ENCODE data around the gene CIITA.
"Not testable (repeated sequence)": the region's sequence is repeated elsewhere in the genome, so short reads cannot be mapped to it uniquely, and the experiment has no call there.

The CIITA gene

DNA sequence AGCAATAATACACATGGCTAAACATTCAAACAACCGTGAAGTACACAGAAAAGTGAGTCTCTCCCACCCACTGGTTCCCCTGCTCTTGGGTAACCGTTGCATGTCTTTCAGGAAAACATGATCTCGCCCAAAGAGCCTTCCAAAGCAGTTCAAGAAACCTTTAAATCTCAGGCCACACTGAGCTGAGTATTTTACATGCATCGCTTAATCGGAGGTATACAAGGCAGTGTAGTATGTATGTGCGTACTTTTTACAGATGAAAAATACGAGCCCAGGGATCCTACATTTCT, 66.0 kb downstream of the CIITA start:
- DNase-seq (ENCODE audit: low read depth): no peak
- H3K4me3 ChIP-seq (ENCODE audit: low read depth, low read length): no peak overlapping the region

DNA sequence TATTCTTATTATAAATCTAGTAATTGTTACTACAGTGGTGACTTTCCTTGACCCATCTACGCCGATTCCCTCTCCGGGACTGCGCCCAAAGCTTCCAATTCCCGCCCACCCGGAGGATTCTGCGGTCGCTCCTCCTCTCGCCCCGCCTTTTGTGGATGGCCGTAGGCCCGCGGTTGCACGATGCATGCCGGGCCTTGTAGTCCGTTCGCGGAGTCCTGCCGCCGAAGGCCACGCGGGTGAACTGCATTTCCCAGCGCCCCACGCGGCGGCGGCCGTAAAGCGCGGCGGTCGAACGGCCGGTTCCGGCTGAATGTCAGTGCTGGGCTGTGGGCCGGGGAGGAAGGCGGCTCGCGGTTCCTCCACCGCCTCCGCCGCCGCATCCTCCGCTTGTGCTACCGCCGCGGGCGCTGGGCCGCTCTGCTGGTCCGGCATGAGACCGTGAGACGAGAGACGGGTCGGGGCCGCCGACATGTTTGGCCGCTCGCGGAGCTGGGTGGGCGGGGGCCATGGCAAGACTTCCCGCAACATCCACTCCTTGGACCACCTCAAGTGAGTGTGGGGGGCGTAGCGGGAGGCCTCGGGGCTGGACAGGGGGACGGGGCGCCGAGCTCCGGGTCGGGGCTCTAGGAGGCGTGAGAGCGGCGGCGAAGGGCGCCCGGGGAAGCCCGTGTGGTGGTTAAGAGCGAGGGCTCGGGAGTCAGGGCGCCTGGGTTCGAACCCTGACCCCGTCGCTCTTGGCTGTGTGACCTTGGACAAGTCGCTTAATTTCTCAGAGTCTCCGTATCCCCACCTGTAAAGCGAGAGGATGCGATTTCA, 67.5 kb downstream of the CIITA start, which contains the start of gene CLEC16A:
Gene CLEC16A (plus strand): TSS at position 316 of the 816 bp plus-strand sequence. CDS start 154 bp downstream, at position 470.
- DNase-seq (ENCODE audit: low read depth): peak; percentile 91
- peak within 1 kb of the TSS; percentile 60 for H3K4me3 ChIP-seq (ENCODE audit: low read depth, low read length)

DNA sequence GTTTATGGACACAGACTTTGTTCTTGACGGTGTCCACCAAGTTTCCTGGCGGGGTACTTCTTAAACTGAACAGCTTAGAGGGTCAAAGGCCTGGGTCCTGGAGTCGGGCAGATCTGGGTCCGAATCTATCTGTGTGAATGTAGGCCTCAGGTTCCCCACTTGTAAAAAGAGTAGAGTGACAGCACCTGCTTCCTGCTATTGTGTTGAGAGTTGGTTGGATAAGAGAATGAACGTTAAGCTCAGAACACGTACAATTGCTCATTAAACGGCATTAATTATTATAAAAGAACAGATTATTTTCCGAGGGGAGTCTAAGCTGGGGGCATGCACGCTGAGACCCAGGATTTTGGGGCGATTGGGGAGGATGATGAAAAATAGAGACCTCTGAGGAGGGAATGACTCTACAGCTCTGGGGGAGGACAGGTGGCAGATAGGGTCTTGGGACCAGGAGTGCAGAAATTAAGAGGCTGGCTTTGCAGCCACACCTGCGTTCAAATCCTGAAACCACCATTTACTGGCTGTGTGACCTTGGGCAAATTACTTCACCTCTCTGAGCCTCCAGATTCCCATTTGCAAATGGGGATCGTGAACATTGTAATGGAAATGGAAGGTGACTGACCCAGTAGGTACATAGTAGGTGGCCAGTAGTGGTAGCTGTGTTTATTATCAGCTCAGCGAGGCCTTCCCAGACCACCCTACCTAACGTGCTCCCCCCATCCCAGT, 68.2 kb downstream of the CIITA start:
- no peak for DNase-seq (ENCODE audit: low read depth)
- H3K4me3 ChIP-seq (ENCODE audit: low read depth, low read length): peak overlapping the region; percentile 60

DNA sequence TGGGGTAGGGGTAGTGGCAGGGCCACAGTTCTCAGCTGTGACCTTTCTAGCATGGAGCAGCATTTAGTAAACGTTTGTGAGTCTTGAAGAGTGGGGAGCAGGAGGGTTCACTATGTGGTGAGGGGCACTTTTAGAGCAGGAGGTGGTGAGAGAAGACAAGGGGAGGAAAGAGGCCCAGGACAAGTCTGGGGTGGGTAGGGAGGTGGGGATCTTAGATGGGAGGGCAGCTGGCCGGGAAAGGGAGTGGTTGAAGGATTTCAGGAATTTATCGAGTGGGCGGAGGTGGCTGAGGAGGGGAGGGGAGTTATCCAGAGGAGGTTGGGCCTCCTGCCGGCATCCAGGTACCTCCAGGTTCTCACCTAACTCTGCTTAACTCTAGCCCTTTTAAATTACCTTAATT, 69.3 kb downstream of the CIITA start:
- no peak for DNase-seq (ENCODE audit: low read depth)
- H3K4me3 ChIP-seq (ENCODE audit: low read depth, low read length): peak overlapping the region; percentile 8

DNA sequence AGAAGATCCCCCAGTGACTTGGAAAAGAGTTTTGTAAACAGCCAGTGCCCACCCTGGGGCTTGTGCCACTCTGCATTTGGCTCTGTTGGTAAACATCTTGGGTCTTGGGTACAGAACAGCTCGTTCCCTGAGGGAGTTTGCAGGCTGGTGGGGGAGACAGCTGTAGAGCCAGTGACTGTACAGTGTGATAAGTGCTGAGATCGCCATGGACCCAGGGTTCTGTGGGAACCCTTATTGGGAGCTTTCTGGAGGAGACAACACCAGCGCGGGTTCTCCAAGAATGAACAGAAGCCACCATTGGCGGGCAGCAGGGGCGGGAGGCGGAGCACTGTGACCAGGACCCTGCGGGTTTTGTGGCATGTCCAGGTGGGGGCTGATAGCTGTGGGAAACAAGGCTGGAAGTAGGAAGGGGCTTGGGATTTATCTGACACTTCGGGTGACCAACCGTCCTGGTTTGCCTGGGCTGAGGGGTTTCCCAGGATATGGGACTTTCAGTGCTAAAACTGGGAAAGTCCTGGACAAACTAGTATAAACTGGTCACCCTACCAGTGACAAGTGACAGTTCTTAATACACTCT, 70.3 kb downstream of the CIITA start:
- no peak overlapping the region for H3K4me3 ChIP-seq (ENCODE audit: low read depth, low read length)
- DNase-seq (ENCODE audit: low read depth): no peak

DNA sequence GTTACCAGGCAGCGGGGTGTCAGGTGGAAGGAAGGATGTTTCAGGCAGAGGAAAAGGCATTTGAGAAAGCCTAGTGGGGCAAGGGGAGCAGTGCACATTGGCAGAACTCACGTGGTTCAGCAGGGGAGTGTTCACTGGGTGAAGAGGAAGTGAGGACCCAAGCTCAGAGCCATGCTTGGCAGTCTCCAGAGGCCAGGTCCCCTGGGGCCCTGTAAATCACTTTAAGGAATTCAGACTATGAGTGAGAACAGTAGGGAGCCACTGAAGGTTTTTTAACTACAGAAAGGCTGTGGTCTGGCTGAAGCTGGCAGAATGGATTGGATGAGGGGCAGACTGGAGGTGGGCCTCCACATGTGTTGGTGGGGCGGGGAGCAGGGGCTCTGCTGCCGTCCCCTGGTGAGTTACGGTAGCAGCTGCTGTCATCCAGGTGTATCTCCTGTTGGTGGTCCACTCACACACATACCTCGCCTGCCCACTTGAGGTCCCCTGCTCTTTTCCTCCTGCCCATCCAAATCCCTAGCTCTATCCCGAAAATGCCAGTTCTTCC, 72.5 kb downstream of the CIITA start:
- no peak for DNase-seq (ENCODE audit: low read depth)
- no peak overlapping the region for H3K4me3 ChIP-seq (ENCODE audit: low read depth, low read length)

DNA sequence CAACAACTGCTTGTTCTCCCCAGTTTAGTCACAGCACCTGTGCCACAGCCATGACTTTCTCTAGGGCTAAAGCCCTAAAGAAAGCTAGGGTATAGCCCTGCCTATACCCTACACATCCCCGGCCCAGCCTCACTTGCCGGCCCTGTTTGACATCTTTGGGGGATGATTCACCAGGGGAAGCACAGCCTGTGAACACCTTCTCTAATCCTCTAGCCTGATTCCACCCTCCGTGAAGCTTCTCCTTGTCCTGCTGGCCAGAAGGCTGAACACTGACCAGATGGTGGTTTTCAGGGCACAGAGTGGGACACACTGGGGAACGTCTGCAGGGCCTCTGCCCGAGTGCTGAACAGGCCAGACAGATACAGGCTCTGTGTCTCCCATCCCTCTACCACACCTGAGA, 73.4 kb downstream of the CIITA start:
- DNase-seq (ENCODE audit: low read depth): no peak
- no peak overlapping the region for H3K4me3 ChIP-seq (ENCODE audit: low read depth, low read length)

DNA sequence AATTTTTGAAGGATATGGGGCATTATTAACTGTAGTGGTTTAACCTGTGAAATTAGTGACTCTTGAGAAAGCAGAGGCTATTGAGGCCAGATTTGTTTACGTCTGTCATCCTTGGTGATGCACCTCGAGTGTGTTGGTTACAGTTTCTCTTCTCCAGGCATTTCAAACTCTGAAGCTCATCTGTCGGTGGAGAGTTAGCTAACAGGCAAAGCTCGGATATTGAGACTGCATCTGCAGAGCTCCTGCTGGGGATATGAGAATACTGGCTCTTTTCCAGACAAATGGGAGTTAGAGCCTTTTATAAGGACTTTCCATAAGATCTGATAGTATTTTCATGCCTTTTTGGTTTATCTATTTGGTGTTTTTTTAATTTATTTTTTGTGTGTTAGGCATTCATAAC, 74.0 kb downstream of the CIITA start:
- DNase-seq (ENCODE audit: low read depth): no peak
- no peak overlapping the region for H3K4me3 ChIP-seq (ENCODE audit: low read depth, low read length)

DNA sequence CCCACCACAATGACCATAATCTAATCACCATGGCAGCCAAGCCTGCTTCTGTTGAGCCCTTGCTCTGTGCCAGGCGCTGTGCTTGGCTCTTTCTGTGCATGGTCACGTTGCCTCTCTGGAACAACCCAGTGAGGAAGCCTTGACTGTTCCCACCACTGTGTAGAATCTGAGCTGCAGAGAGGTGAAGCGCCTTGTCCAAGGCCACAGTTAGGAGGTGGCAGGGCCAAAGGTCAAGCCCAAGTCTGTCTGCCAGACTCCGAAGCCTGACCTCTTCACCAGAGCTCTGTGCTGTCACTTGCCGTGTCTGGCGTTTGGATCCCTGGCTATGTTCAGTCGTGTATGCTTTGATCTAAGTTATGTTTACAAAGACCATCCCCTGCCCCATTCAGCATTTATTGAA, 77.9 kb downstream of the CIITA start:
- no peak for DNase-seq (ENCODE audit: low read depth)
- H3K4me3 ChIP-seq (ENCODE audit: low read depth, low read length): no peak overlapping the region

DNA sequence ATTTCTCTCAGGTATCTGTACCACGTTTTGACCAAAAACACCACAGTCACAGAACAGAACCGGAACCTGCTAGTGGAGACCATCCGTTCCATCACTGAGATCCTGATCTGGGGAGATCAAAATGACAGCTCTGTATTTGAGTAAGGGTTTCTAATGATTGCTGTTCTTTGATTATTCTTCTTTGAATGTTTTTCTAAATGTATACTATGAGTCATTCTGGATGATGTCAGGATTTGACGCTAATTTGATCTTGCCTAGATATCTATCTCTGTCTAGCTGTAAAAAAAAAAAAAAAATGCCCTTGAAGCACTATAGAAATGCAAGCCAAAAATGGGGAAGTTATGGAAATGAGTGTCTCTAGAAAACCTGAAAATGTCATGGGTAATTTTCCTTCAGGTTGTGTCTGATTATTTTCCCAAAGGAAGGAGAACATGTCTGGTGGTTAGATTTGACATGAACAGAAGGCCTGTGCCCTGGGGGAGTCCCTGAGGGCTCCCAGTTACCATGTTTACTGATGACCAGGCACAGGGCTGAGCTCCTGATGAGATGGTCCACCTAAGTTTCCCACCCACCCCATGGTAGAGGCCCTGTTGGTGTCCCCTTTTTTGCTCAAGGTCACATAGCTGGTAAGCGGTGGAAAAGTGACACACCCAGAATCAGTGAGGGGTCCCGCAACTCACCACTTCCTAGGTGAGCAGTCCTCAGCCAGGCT, 80.9 kb downstream of the CIITA start:
- no peak for DNase-seq (ENCODE audit: low read depth)
- H3K4me3 ChIP-seq (ENCODE audit: low read depth, low read length): no peak overlapping the region

DNA sequence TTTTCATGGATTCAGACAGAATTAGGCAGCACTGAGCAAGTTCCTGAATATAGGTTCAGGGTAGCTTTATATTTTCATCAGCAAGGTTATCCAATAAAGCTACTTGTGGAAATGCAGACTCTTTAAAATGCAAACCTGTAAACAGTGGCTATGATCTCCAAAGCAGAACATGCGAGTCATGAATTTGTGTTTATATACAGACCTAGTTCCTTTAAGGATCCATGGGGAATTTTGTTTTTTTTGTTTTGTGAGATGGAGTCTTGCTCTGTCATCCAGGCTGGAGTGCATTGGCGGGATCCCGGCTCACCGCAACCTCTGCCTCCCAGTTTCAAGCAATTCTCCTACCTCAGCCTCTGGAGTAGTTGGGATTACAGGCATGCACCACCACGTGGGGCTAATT, 82.2 kb downstream of the CIITA start:
- no peak for DNase-seq (ENCODE audit: low read depth)
- H3K4me3 ChIP-seq (ENCODE audit: low read depth, low read length): no peak overlapping the region

DNA sequence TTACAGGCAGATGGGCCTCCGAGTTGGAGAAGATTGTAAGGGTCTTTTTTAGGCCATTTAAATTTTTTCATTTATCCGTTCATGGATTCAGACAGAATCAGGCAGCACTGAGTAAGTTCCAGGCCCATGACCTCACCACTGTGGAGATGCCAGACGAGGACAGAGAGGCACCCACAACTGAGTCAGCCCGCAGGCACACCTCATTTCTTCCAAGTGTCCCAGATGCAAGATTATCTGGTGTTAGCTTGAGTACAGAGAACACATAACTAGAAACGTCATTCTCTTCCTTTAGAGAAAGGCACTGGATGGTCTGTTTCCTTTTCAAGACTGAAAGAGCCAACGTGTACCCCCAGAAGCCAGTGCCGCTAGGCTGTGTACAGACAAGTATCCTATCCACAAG, 84.2 kb downstream of the CIITA start:
- no peak overlapping the region for H3K4me3 ChIP-seq (ENCODE audit: low read depth, low read length)
- DNase-seq (ENCODE audit: low read depth): peak; percentile 72

DNA sequence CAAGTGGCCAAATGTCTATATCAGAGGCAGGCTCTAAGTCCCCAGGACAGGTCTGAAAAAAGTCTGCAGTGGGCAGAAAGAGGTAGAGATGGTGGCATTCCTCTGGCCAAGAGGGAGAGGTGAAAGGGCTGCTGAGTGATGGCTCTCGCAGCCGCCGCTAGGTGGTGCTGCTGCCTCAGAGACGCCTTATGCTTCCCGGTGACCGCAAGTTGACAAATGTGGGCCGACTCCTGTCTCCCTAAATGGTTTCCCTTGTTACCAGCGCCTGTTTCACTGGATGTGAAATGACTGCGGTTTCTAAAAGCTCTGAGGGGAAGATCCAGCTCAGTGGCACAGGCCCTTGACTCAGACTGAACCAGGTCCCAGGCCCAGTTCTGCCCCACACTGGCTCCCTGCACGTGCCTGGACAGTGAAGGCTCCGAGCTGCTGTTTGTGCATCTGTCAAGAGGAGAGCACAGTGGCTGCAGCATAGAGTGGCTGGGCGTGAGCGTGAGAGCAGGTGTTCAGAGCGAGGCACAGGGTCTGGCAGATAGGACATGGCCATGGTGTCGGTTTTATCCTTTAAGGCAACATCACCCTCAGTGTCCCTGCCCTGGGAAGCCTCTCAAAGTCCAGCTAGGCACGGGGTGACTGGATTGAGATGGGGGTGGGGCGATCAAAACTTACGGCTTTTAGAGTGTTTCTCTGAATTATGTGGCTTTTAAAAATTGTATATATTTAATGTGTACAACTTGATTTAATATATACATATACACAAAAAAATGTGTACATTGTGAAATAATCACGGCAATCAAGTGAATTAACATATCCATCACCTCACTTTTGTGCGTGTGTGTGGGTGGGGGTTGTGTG, 87.3 kb downstream of the CIITA start:
- DNase-seq (ENCODE audit: low read depth): no peak
- H3K4me3 ChIP-seq (ENCODE audit: low read depth, low read length): no peak overlapping the region

DNA sequence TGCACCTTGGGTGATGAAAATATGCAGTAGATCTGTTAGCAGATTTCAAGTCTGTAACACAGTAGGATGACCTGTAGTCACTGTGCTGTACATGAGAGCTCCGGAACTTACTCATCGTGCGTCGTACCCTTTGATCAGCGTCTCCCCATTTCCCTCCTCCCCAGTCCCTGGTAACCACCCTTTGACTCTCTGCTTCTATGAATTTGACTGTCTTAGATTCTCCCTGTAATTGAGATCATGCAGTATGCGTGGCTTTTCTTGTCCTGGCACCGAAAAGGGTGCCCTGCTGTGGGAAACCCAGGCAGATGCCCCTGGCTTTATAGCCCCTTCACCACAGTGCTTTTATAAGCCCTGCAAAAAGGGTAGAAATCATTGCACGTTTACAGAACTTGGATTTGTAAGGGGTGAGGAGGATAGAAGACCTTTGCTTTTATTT, 87.9 kb downstream of the CIITA start:
- H3K4me3 ChIP-seq (ENCODE audit: low read depth, low read length): no peak overlapping the region
- no peak for DNase-seq (ENCODE audit: low read depth)

DNA sequence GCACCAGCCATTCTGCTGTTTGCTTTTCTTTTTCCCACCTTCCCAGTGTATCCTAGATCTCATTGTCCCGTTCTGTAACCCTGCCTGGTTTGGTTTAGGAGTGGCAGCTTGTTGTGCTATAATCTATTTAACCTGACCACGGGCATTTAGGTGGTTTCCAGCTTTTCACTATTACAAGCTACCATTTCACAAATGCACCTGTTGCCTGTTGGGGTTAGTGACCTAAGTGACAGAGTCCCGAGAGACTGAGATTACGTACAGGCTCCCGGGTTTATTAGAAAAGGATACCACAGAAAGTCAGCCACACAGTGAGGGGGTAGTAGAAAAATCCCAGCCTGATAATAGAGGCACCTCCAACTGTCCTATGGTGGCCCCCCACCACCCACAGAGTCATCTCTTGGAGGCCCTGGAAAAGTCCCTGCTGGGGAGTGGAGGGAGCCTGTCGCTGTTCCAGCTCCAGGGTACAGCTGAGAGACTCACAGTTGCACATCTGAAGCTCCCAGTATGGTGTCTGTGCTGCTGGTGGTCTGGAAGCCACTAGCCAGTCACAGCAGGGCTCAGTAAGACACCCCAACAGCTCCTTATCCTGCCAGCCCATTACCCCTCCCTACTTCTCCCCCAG, 88.5 kb downstream of the CIITA start:
- DNase-seq (ENCODE audit: low read depth): no peak
- H3K4me3 ChIP-seq (ENCODE audit: low read depth, low read length): no peak overlapping the region

DNA sequence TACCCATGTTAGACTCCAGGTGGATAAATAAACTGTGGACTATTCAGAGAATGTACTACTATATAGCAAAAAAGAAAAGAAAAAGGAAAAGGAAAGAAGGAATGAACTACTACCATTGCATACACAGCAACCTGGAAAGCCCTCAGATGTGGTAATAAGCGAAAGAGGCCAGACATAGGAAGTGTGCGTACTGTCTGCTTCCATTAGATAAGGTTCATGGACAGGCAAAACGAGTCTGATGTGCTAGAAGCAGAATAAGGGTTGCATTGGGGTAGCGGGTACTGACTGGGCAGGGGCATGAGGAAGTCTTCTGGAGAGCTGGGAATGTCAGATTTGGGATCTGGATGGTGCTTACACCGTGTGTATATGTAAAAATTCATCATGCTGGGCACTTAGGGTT, 89.1 kb downstream of the CIITA start:
- H3K4me3 ChIP-seq (ENCODE audit: low read depth, low read length): no peak overlapping the region
- no peak for DNase-seq (ENCODE audit: low read depth)

DNA sequence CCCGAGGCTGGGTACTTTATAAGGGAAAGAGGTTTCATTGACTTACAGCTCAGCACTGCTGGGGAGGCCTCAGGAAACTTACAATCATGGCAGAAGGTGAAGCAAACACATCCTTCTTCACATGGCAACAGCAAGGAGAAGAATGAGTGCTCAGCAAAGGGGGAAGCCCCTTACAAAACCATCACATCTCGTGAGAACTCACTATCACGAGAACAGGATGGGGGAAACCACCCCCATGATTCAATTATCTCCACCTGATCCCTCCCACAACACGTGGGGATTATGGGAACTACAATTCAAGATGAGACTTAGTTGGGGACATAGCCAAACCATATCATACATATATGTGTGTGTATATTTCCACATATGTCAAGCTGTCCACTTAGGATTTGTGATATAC, 89.6 kb downstream of the CIITA start:
- H3K4me3 ChIP-seq (ENCODE audit: low read depth, low read length); DNase-seq (ENCODE audit: low read depth): not testable (repeated sequence)

DNA sequence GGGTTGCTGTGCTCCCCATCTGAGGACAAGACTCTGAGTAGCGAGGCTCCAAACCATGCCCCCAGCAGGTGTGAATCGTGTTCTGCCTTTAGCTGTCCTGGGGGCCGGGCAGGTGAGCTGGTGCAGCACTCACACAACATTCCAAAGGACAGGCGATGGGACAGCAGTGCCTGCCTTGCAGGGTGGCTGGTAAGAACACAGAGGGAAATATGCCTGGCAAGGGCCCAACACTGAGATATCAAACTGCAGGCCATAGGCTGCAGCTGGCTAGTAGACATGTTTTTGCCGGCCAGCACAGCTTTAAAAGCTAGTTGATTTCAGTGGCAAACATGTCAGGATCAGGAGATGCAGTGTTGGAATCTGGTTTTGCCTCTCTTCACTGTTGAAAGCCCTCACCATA, 91.0 kb downstream of the CIITA start:
- H3K4me3 ChIP-seq (ENCODE audit: low read depth, low read length): no peak overlapping the region
- DNase-seq (ENCODE audit: low read depth): no peak

DNA sequence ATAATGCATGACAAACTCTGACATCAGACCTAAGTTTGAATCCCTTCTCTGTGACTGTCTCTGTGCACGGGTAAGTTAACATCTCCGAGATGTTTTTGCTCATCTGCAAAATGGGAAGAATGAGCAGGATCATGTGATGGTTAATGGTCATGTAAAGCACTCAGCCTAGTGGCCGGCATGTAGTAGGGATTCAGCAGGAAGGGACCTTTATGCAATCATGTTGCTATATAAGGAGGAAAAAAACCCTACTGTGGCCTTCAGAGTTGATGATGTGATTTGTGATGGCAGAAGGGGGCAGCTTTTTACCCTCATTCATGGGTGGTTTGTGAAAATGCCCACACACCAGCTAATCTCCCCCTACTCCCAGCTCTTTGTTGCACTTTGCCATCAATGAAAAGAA, 91.5 kb downstream of the CIITA start:
- DNase-seq (ENCODE audit: low read depth): no peak

More for the DNA sequence above, 91.5 kb downstream of the CIITA start:
- H3K4me3 ChIP-seq (ENCODE audit: low read depth, low read length): no peak overlapping the region

All from skeletal muscle cell (primary cell).